ENCODE results near the gene FAM234B. TPM values are rescaled to one million over a fixed set of nuclear protein-coding genes. Genes with fewer than 3 reads are reported as not detected.

The FAM234B gene
- total and polyA plus RNA-seq, 2 of the 8 experiments (the other 6 are each of a cell fraction or from before 2014, with no cell fraction given) = 12.5 to 29.1 TPM

DNA sequence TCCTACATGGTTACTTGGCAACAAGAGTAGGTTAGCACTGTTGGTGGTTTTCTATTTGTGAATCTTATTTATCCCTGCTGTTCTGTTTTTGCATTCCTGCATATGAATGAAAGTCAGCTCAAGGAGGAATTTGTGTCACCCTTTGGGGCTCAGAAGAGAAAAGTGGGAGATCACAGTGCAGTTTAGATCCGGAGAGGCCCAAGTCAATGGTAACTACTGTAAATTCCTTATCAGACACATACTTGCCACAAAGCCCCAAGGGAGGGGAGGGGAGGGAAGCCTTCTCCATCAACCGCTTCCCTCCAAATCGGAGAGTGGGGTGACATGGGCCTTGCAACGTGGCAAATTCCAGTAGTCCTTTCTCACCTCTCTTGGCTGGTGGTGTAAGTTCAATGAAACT, 44.3 kb downstream of the FAM234B start (continued):
- TF ChIP-seq HDAC2 (IDR thresholded peaks at IDR 0.05; ENCODE audit: borderline replicate concordance in 1 of 2, low read depth in 2 of 2, low read length in 2 of 2) = peak; percentile 62 to 90; a peak in 2 of 4 replicates
- TF ChIP-seq CHD1 (IDR thresholded peaks at IDR 0.05; ENCODE audit: low read depth, low read length) = no peak
- no peak for TF ChIP-seq CEBPB (IDR thresholded peaks at IDR 0.05; ENCODE audit: low read depth, low read length)
- TF ChIP-seq JUN (IDR thresholded peaks at IDR 0.05; ENCODE audit: low read depth, low read length) = no peak
- no peak for TF ChIP-seq HDAC6 (IDR thresholded peaks at IDR 0.05; ENCODE audit: low read depth, low read length)
- TF ChIP-seq CBX5 (IDR thresholded peaks at IDR 0.05; ENCODE audit: low read depth, low read length) = no peak
- TF ChIP-seq SP2 (IDR thresholded peaks at IDR 0.05; ENCODE audit: low read length) = no peak
- TF ChIP-seq TAF7 (optimal IDR thresholded peaks at IDR 0.05; ENCODE audit: borderline replicate concordance, low read depth, low read length) = no peak
- TF ChIP-seq KDM5A (IDR thresholded peaks at IDR 0.05; ENCODE audit: low read length) = no peak
- TF ChIP-seq MAFK (IDR thresholded peaks at IDR 0.05; ENCODE audit: low read depth, low read length) = no peak
- 0 out of 4 replicates have a peak, but pooled peaks have one; percentile 56 to 68 for TF ChIP-seq SIN3A (conservative IDR thresholded peaks at IDR 0.05 in 1 of 2, IDR thresholded peaks at IDR 0.05 in 1 of 2; ENCODE audit: low read depth in 1 of 2, low read length in 2 of 2)
- peak; percentile 34; the same call in 1 of the 2 replicates for TF ChIP-seq JUND (IDR thresholded peaks at IDR 0.05; ENCODE audit: low read length)
- TF ChIP-seq TEAD4 (IDR thresholded peaks at IDR 0.05; ENCODE audit: low read depth, low read length) = peak; percentile 98
- peak; percentile 32 to 76 for TF ChIP-seq BCL11A (IDR thresholded peaks at IDR 0.05; ENCODE audit: low read depth in 2 of 2, low read length in 2 of 2)
- TF ChIP-seq ZNF274 (IDR thresholded peaks at IDR 0.05; ENCODE audit: borderline replicate concordance, extremely low read depth, low read length) = no peak
- TF ChIP-seq SRF (IDR thresholded peaks at IDR 0.05; ENCODE audit: low read depth, low read length) = no peak
